Smooth muscle cell (in vitro differentiated cells): ENCODE data around the gene MYO18A. TPM values are rescaled to one million over a fixed set of nuclear protein-coding genes. Genes with fewer than 3 reads are reported as not detected.

Source experiments
- DNase-seq: peaks from one replicate; lab custom pipeline; 2025; ENCODE audit not compliant: unreplicated experiment; lab: John Stamatoyannopoulos, UW
- H2AFZ ChIP-seq: fragments of 200-600 bp; sonication (generic); 2 replicates; pipeline ENCODE4 v1.6.0; 2016; ENCODE audit warnings: antibody characterized with exemption, low read depth, mild to moderate bottlenecking
- H3F3A ChIP-seq: fragments of 200-600 bp; sonication (generic); 2 replicates; pipeline ENCODE4 v1.6.0; 2017; ENCODE audit warnings: antibody characterized with exemption, low read depth
- H3K27ac ChIP-seq: fragments of 200-600 bp; sonication (generic); 2 replicates; pipeline ENCODE4 v1.5.1; 2016; ENCODE audit warnings: low read depth, mild to moderate bottlenecking
- H3K27me3 ChIP-seq: fragments of 200-600 bp; sonication (generic); 2 replicates; pipeline ENCODE4 v1.6.1; 2016; ENCODE audit warnings: low read depth, mild to moderate bottlenecking
- H3K36me3 ChIP-seq: fragments of 200-600 bp; sonication (generic); 2 replicates; pipeline ENCODE4 v1.5.1; 2016; ENCODE audit warnings: low read depth
- H3K4me1 ChIP-seq: fragments of 200-600 bp; sonication (generic); 2 replicates; pipeline ENCODE4 v1.5.1; 2016; ENCODE audit warnings: low read depth
- H3K4me2 ChIP-seq: fragments of 200-600 bp; sonication (generic); 2 replicates; pipeline ENCODE4 v1.6.0; 2016; ENCODE audit warnings: mild to moderate bottlenecking
- H3K4me3 ChIP-seq: fragments of 200-600 bp; sonication (generic); 2 replicates; pipeline ENCODE4 v1.5.1; 2016; ENCODE audit warnings: mild to moderate bottlenecking
- H3K79me2 ChIP-seq: fragments of 200-600 bp; sonication (generic); 2 replicates; pipeline ENCODE4 v1.6.0; 2016; ENCODE audit warnings: low read depth, mild to moderate bottlenecking
- H3K9ac ChIP-seq: fragments of 200-600 bp; sonication (generic); 2 replicates; pipeline ENCODE4 v1.6.0; 2016; ENCODE audit warnings: low read depth
- H3K9me3 ChIP-seq: fragments of 200-600 bp; sonication (generic); replicated peaks from 2 replicates; pipeline ENCODE4 v1.5.1; 2016; ENCODE audit warnings: low read depth
- H4K20me1 ChIP-seq: fragments of 200-600 bp; sonication (generic); 2 replicates; pipeline ENCODE4 v1.6.0; 2016; ENCODE audit warnings: low read depth
- WGBS: methylation state at CpG from one replicate; pipeline ENCODE4 v1.1.7; 2016; ENCODE audit warnings: low lambda C conversion rate; 5-methylcytosine and 5-hydroxymethylcytosine counted together
- polyA plus RNA-seq: library from polyadenylated mRNA; unstranded; fragments of >200 nt; fragmentation: Nextera tagmentation; extraction: Ambion mirVana; gene quantifications from 2 replicates; pipeline ENCODE4 v1.2.1, GENCODE V29; 2016
- total RNA-seq: library from RNA; depleted of rRNA; stranded (reverse); fragments of >200 nt; gene quantifications from 2 replicates; pipeline ENCODE4 v1.2.3, GENCODE V29; 2014
- TF ChIP-seq, protein P1 (sequence below): fragments of 200-600 bp; sonication (generic); IDR thresholded peaks from 2 replicates; pipeline ENCODE4 v1.5.1; 2017; ENCODE audit warnings: borderline replicate concordance, mild to moderate bottlenecking, antibody characterized with exemption; ENCODE audit not compliant: insufficient read depth, poor library complexity, severe bottlenecking

MYO18A gene
- total and polyA plus RNA-seq, 2 experiments from 2014 or later = 18.0 to 22.1 TPM

- WGBS = 75% methylated on average over 8 of the region's 8 CpGs
- TF ChIP-seq, protein P1, sequence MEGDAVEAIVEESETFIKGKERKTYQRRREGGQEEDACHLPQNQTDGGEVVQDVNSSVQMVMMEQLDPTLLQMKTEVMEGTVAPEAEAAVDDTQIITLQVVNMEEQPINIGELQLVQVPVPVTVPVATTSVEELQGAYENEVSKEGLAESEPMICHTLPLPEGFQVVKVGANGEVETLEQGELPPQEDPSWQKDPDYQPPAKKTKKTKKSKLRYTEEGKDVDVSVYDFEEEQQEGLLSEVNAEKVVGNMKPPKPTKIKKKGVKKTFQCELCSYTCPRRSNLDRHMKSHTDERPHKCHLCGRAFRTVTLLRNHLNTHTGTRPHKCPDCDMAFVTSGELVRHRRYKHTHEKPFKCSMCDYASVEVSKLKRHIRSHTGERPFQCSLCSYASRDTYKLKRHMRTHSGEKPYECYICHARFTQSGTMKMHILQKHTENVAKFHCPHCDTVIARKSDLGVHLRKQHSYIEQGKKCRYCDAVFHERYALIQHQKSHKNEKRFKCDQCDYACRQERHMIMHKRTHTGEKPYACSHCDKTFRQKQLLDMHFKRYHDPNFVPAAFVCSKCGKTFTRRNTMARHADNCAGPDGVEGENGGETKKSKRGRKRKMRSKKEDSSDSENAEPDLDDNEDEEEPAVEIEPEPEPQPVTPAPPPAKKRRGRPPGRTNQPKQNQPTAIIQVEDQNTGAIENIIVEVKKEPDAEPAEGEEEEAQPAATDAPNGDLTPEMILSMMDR = no peak
Measured at GRCh38 chr17:29149431-29150064, 30.6 kb downstream of the MYO18A start.

GRCh38 chr17:29148790-29149430 lies 31.3 kb downstream of the MYO18A start:
- Histone ChIP-seq H3K79me2 (peaks cover 10% of the 10 kb centered on the region), H3K36me3 (no peaks in the 10 kb centered on the region), H3F3A (no peaks in the 10 kb centered on the region), H3K9ac (peak overlapping the region; percentile 55), H3K27me3 (no peaks in the 10 kb centered on the region), H3K4me1 (peaks cover 9% of the 10 kb centered on the region), H4K20me1 (peaks cover 8% of the 10 kb centered on the region), H3K27ac (peak overlapping the region; percentile 34), H2AFZ (peak overlapping the region; percentile 74), H3K9me3 (no peaks in the 10 kb centered on the region), H3K4me3 (peak overlapping the region; percentile 53), H3K4me2 (peak overlapping the region; percentile 86)
- TF ChIP-seq, protein P1 = peak; percentile 92
- WGBS = 6% methylated on average over 34 of the region's 34 CpGs
- DNase-seq = peak; percentile 86

More at GRCh38 chr17:29149431-29150064, 30.6 kb downstream of the MYO18A start:
- Histone ChIP-seq H3K4me2 (peak overlapping the region; percentile 86), H4K20me1 (peaks cover 4% of the 10 kb centered on the region), H3K27ac (peak overlapping the region; percentile 8), H3K4me1 (peaks cover 9% of the 10 kb centered on the region), H3K4me3 (peak overlapping the region; percentile 53), H3K79me2 (peaks cover 10% of the 10 kb centered on the region), H3F3A (no peaks in the 10 kb centered on the region), H3K9me3 (no peaks in the 10 kb centered on the region), H3K9ac (no peak overlapping the region), H3K27me3 (no peaks in the 10 kb centered on the region), H3K36me3 (no peaks in the 10 kb centered on the region), H2AFZ (peak overlapping the region; percentile 74)
- DNase-seq = no peak

DNA sequence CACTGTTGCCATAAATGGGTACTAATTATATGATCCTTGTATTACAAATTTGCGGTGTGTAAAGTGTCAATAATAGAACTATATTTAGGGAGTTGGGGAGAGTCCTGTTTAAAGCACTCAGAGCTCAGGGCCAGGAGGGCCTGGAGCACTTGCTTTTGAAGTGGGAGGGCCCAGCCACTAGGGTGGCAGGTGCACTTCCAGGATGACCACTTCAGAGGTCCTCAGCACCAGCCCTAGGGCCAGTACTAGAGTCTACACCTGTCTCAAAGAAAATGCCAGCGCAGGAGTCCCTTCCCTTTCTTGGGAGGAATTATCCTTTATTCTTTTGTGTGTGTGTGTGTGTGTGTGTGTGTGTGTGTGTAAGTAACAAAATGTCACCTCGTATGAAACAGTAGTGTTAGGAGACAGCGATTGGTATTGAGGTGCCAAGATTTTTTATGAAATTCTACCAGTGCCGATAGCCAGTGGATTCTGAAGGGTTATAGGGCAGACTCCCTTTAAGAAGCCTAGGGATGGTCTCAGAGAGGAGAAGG lies 31.9 kb downstream of the MYO18A start:
- Histone ChIP-seq H3K36me3 (no peaks in the 10 kb centered on the region), H3F3A (no peaks in the 10 kb centered on the region), H3K4me2 (peak overlapping the region; percentile 86), H3K79me2 (peaks cover 10% of the 10 kb centered on the region), H4K20me1 (peaks cover 8% of the 10 kb centered on the region), H3K4me3 (peak overlapping the region; percentile 53), H3K27ac (peak overlapping the region; percentile 34), H3K4me1 (peaks cover 9% of the 10 kb centered on the region), H3K9me3 (no peaks in the 10 kb centered on the region), H3K9ac (peak overlapping the region; percentile 55), H2AFZ (peak overlapping the region; percentile 54), H3K27me3 (no peaks in the 10 kb centered on the region)
- TF ChIP-seq, protein P1 = no peak
- 80% methylated on average over 5 of the region's 5 CpGs for WGBS
- no peak for DNase-seq
